BE2C (cell line): Measurements from ENCODE around the gene EIF3A. TPM values are rescaled to one million over a fixed set of nuclear protein-coding genes. Genes with fewer than 3 reads are reported as not detected.
A peak's percentile ranks its signal among the peaks of the same experiment; 100 is the strongest.

Source experiments
- DNase-seq: peaks from one replicate; pipeline ENCODE4 v3.0.0-alpha.2; 2020
- H3K27me3 ChIP-seq: fragments of 250-450 bp; sonication (Bioruptor Pico); 2 replicates; pipeline ENCODE4 v1.5.1; 2020; ENCODE audit warnings: mild to moderate bottlenecking
- H3K36me3 ChIP-seq: fragments of 250-450 bp; sonication (Bioruptor Pico); 2 replicates; pipeline ENCODE4 v1.5.1; 2020; ENCODE audit warnings: mild to moderate bottlenecking
- H3K4me1 ChIP-seq: fragments of 250-450 bp; sonication (Bioruptor Pico); 2 replicates; pipeline ENCODE4 v1.5.1; 2020
- H3K4me3 ChIP-seq: 2 replicates; pipeline ENCODE4 v1.5.1; 2011; ENCODE audit warnings: low read depth, low read length
- H3K9me3 ChIP-seq: fragments of 250-450 bp; sonication (Bioruptor Pico); 2 replicates; pipeline ENCODE4 v1.5.1; 2020
- polyA plus RNA-seq: library from polyadenylated mRNA; unstranded; fragments of >200 nt; gene quantifications from one replicate; pipeline ENCODE4 v1.2.1, GENCODE V29; 2012; ENCODE audit warnings: low read depth, missing spikeins; ENCODE audit not compliant: insufficient read length, insufficient read depth
- TF ChIP-seq, protein P1 (sequence below): IDR thresholded peaks from 2 replicates; pipeline ENCODE4 v1.5.1; 2012; ENCODE audit warnings: mild to moderate bottlenecking, low read depth, low read length

The EIF3A gene, protein sequence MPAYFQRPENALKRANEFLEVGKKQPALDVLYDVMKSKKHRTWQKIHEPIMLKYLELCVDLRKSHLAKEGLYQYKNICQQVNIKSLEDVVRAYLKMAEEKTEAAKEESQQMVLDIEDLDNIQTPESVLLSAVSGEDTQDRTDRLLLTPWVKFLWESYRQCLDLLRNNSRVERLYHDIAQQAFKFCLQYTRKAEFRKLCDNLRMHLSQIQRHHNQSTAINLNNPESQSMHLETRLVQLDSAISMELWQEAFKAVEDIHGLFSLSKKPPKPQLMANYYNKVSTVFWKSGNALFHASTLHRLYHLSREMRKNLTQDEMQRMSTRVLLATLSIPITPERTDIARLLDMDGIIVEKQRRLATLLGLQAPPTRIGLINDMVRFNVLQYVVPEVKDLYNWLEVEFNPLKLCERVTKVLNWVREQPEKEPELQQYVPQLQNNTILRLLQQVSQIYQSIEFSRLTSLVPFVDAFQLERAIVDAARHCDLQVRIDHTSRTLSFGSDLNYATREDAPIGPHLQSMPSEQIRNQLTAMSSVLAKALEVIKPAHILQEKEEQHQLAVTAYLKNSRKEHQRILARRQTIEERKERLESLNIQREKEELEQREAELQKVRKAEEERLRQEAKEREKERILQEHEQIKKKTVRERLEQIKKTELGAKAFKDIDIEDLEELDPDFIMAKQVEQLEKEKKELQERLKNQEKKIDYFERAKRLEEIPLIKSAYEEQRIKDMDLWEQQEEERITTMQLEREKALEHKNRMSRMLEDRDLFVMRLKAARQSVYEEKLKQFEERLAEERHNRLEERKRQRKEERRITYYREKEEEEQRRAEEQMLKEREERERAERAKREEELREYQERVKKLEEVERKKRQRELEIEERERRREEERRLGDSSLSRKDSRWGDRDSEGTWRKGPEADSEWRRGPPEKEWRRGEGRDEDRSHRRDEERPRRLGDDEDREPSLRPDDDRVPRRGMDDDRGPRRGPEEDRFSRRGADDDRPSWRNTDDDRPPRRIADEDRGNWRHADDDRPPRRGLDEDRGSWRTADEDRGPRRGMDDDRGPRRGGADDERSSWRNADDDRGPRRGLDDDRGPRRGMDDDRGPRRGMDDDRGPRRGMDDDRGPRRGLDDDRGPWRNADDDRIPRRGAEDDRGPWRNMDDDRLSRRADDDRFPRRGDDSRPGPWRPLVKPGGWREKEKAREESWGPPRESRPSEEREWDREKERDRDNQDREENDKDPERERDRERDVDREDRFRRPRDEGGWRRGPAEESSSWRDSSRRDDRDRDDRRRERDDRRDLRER (N-terminal part only)
- polyA plus RNA-seq, result 84.7 TPM

DNA sequence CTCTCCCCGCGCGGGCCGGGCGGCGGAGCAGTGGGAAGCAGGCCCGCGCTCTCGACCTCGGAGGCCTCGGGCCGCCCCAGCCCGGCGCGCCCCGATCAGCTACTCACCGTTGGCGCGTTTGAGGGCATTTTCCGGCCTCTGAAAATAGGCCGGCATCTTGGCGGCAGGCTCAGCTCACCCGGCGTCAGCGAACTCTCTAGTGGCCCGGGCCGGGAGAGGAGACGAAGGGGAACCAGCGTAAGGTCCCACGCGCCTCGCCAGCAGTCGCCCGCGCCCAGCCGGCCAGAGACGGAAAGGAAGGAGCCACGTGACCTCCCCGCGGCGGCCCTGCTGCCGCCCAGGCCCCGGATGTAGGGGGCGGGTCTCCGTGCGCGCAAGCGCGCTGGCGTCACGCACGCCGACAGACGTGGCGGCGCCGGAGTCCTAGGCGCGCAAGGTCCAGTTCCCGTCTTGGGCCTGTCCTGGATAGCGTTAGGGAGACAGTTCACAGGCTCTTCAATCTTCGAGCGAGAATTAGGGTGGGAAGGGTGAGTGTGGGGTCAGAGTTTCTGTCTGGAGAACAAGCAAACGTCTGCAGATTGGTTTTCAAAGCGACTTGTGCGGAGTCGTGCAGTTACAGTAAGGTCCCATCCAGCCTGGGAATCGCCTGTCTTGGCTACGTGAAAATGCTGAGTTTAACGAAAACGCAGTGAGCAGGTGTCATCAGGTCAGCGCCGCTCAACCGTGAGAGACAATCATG, at the start of gene EIF3A:
TSS of gene EIF3A (minus strand) at position 297 of the 739 bp plus-strand sequence. CDS start at position 156, 141 bp downstream.
- peak; percentile 93 for DNase-seq
- no peaks in the 10 kb centered on the region for H3K27me3 ChIP-seq
- peak within 1 kb of the TSS; percentile 96 for H3K4me3 ChIP-seq
- peaks cover 5% of the 10 kb centered on the region; the same call in 1 of the 2 replicates for H3K4me1 ChIP-seq
- H3K9me3 ChIP-seq, result no peaks in the 10 kb centered on the region
- peaks cover 32% of the 10 kb centered on the region for H3K36me3 ChIP-seq
- TF ChIP-seq, protein P1, sequence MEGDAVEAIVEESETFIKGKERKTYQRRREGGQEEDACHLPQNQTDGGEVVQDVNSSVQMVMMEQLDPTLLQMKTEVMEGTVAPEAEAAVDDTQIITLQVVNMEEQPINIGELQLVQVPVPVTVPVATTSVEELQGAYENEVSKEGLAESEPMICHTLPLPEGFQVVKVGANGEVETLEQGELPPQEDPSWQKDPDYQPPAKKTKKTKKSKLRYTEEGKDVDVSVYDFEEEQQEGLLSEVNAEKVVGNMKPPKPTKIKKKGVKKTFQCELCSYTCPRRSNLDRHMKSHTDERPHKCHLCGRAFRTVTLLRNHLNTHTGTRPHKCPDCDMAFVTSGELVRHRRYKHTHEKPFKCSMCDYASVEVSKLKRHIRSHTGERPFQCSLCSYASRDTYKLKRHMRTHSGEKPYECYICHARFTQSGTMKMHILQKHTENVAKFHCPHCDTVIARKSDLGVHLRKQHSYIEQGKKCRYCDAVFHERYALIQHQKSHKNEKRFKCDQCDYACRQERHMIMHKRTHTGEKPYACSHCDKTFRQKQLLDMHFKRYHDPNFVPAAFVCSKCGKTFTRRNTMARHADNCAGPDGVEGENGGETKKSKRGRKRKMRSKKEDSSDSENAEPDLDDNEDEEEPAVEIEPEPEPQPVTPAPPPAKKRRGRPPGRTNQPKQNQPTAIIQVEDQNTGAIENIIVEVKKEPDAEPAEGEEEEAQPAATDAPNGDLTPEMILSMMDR, result no peak

DNA sequence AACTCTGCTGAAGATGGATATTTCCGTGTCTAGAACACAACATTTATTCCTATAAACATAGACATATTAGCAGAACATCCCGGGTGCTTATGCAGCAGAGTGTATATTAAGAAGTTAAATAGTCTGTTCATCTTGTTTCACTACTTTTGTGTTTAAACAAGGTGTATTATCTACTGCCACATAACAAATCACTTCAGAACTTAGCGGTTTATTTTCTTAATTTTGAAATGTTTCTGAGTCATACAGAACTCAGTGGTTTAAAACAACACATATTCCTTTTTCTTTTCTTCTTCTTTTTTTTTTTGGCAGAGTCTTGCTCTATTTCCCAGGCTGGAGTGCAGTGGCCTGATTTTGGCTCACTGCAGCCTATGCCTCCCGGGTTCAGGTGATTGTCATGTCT, 49.1 kb upstream of the EIF3A start:
- Histone ChIP-seq H3K9me3 (no peaks in the 10 kb centered on the region), H3K4me3 (no peak overlapping the region), H3K36me3 (peaks cover 15% of the 10 kb centered on the region), H3K27me3 (no peaks in the 10 kb centered on the region), H3K4me1 (no peaks in the 10 kb centered on the region)
- TF ChIP-seq, protein P1, result no peak
- DNase-seq, result no peak

DNA sequence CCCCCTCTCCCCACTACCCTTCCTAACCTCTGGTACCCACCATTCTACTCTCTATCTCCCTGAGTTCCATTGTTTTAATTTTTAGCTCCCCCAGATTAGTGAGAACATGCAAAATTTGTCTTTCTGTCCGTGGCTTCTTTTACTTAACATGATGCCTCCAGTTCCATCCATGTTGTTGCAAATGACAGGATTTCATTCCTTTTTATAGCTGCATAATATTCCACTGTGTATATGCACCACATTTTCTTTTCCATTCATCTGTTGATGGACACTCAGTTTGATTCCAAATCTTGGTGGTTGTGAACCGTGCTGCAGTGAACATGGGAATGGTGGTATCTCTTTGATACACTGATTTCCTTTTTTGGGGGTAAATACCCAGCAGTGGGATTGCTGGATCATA, 45.3 kb upstream of the EIF3A start:
- Histone ChIP-seq H3K4me3 (no peak overlapping the region), H3K9me3 (no peaks in the 10 kb centered on the region), H3K36me3 (peaks cover 4% of the 10 kb centered on the region), H3K27me3 (no peaks in the 10 kb centered on the region), H3K4me1 (no peaks in the 10 kb centered on the region)
- TF ChIP-seq, protein P1, result no peak
- DNase-seq, result no peak

DNA sequence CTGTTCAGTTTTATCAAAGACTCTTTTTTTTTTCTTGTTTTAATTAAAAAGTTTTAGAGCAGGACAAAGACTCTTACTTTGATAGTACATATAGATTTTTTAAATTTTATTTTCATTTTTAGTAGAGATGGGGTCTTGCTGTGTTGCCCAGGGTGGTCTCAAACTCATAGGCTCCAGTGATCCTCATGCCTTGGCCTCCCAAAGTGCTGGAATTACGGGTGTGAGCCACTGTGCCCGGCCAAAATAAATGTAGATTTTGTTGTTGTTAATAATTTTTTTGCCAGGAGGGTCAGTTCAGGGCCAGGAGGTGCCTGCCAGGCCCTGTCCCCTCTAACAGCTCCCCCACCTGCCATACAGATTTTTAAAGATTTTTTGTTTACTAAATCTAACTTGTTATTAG, 40.3 kb upstream of the EIF3A start:
- TF ChIP-seq, protein P1, result no peak
- Histone ChIP-seq H3K36me3 (peaks cover 9% of the 10 kb centered on the region), H3K4me1 (no peaks in the 10 kb centered on the region)

DNA sequence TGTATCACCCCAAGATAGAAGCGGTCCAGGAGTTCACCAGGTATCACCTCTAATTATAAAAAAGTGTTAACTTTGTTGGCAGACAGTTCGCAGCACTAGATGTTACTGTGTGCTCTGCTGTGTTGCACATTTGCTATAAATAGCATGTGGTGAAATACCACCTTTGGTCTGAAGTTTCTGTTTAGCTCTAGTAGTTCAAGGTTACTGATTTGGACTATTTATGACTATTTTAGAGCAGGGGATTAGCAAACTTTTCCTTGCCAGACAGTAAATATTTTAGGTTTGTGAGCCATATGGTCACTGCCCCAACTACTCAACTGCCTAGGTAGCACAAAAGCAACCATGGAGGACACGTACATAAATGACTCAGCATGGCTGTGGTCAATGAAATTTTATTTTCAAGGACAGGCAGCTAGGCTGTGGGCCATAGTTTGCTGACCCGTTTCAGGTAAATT, 39.8 kb upstream of the EIF3A start:
- no peak for DNase-seq
- no peaks in the 10 kb centered on the region for H3K27me3 ChIP-seq
- H3K9me3 ChIP-seq, result no peaks in the 10 kb centered on the region
- no peaks in the 10 kb centered on the region for H3K4me1 ChIP-seq
- peaks cover 8% of the 10 kb centered on the region for H3K36me3 ChIP-seq
- TF ChIP-seq, protein P1, result no peak
- H3K4me3 ChIP-seq, result no peak overlapping the region

More for the DNA sequence above, 40.3 kb upstream of the EIF3A start:
- DNase-seq, result no peak
- Histone ChIP-seq H3K4me3 (no peak overlapping the region), H3K9me3 (no peaks in the 10 kb centered on the region), H3K27me3 (no peaks in the 10 kb centered on the region)
